Sigmoid colon (tissue), 4 donors: ENCODE results near the gene LRRC43.

Experiments used
- CTCF ChIP-seq, 4 experiments: fragments of 450-650 bp in 3 of 4; fragments of 200-600 bp in 1 of 4; IDR thresholded peaks; one replicate each; pipeline ENCODE4 v1.5.1; 2016 to 2019; ENCODE audit warnings: antibody characterized with exemption in 4 of 4, mild to moderate bottlenecking in 3 of 4, moderate library complexity in 2 of 4
- POLR2AphosphoS5 ChIP-seq, 4 donors: sonication (generic); formaldehyde crosslinking; IDR thresholded peaks; one replicate each; pipeline ENCODE4 v1.6.1; 2017; ENCODE audit warnings: antibody characterized with exemption in 4 of 4

GRCh38 chr12:122194804-122195203 lies 11.9 kb downstream of the LRRC43 start:
- TF ChIP-seq CTCF (IDR thresholded peaks at IDR 0.05) = no peak
- TF ChIP-seq POLR2AphosphoS5 (IDR thresholded peaks at IDR 0.05) = no peak
